Gastrocnemius medialis (tissue), 4 donors: ENCODE results near the gene RNF40.
A peak's percentile ranks its signal among the peaks of the same experiment; 100 is the strongest.

Source experiments
- CTCF ChIP-seq, 5 experiments: fragments of 450-650 bp in 3 of 5; fragments of 200-600 bp in 2 of 5; sonication (generic) in 2 of 5; IDR thresholded peaks in 4 of 5; conservative IDR thresholded peaks in 1 of 5; 1 replicate in 4 of 5; 2 replicates in 1 of 5; pipeline ENCODE4 v1.5.1; 2016 to 2019; ENCODE audit warnings: antibody characterized with exemption in 5 of 5, mild to moderate bottlenecking in 3 of 5, moderate library complexity in 3 of 5
- POLR2A ChIP-seq, 2 donors: fragments of 450-650 bp; IDR thresholded peaks; one replicate each; pipeline ENCODE4 v1.6.1; 2017; ENCODE audit warnings: antibody characterized with exemption in 2 of 2, mild to moderate bottlenecking in 2 of 2, moderate library complexity in 2 of 2

- no peak for TF ChIP-seq CTCF (IDR thresholded peaks at IDR 0.05 in 4 of 5, conservative IDR thresholded peaks at IDR 0.05 in 1 of 5)
- TF ChIP-seq POLR2A (IDR thresholded peaks at IDR 0.05): peak in 1 of 2 donors; percentile 21
These were observed 1.3 kb upstream of the RNF40 start for GRCh38 chr16:30760577-30761426.
